CD4-positive, alpha-beta T cell treated with Interleukin-15 for 1 hour (primary cell): ENCODE results near the gene FBL.
"Not testable (repeated sequence)": the region's sequence is repeated elsewhere in the genome, so short reads cannot be mapped to it uniquely, and the experiment has no call there.

Experiments used
- DNase-seq: peaks from one replicate; pipeline ENCODE4 v3.0.0-alpha.2; 2020

FBL gene

GRCh38 chr19:39875401-39875864, 29.3 kb upstream of the FBL start:
- not testable (repeated sequence) for DNase-seq

- DNase-seq, result no peak
Measured at GRCh38 chr19:39874404-39874803, 28.2 kb upstream of the FBL start.

GRCh38 chr19:39873385-39873784, 27.2 kb upstream of the FBL start:
- no peak for DNase-seq

DNA sequence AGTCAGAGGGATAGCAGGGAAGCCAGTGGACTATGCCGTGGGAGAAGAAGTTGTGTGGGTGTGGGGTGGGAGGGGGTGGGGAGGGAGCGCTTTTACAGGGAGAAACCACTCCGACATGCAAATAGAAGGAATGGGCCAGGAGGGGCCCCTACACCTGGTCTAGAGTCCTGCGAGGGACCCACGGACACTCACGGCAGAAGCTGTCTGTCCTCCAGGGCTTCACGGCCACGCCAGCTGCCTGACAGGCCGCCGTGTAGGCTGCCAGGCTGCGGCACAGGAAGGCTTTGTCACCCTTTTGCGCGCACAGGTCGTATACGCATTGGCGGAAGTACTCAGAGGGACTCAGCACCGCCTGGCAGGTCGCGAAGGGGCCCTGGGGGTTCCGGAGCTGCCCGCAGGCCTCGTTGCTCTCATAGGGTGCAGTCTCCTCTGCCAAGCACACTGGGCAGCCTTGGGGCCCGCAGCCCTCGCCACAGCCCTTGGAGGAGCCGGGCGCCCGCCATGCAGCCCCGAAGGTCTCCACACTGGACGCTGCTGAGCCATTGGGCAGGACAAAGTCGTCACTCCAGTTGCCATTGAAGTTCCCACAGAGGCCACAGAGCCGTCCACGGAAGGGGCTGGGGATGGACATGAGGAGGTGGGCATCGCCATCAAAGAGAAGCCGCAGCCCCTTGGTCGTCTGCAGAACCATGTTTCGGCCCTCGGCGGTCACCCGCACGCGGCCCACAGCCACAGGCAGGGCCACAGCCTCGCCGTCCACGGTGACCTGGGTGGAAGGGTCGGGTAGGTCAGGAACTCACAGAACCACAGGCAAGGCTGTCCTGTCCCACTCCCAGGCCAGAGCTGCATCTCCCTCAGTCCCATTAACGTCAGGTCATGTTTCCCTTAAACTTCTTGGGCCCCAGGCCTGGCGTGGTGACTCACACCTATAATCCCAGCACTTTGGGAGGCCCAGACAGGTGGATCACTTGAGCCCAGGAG, 26.0 kb upstream of the FBL start:
- DNase-seq, result no peak

GRCh38 chr19:39871362-39871761, 25.2 kb upstream of the FBL start:
- no peak for DNase-seq

- DNase-seq, result no peak
Measured at GRCh38 chr19:39870171-39870971, 24.2 kb upstream of the FBL start.

DNA sequence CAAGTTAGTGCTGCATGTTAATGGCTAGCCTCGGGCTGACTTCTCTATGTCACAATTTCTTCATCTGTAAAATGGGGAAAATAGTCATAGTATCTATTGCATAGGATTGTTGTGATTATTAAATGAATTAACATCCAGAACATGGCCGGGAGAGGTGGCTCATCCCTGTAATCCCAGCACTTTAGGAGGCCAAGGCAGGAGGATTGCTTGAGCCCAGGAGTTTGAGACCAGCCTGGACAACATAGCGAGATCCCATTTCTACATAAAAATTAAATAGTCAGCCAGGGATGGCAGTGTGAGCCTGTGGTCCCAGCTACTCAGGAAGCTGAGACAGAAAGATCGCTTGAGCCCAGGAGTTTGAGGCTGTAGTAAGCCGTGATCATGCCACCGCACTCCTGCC, 21.8 kb upstream of the FBL start:
- no peak for DNase-seq

DNA sequence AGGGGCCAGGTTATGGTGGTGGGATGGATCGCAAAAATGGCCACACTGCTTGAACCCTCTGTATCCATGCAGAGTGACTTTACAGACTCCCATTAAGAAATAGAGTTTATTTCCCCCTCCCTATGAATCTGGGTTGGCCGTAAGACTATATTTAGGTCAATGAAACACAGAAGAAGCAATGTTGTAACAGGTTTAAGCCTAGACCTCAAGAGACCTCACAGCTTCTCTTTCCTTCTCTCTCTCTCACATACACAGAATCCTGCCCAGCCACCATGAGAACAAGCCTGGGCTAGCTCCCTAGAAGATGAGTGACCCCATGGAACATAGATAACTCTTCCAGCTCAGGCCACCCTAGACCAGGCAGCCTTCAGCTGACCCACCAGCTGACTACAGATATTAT, 21.0 kb upstream of the FBL start:
- DNase-seq, result no peak

GRCh38 chr19:39865953-39866352, 19.8 kb upstream of the FBL start:
- DNase-seq, result no peak

DNA sequence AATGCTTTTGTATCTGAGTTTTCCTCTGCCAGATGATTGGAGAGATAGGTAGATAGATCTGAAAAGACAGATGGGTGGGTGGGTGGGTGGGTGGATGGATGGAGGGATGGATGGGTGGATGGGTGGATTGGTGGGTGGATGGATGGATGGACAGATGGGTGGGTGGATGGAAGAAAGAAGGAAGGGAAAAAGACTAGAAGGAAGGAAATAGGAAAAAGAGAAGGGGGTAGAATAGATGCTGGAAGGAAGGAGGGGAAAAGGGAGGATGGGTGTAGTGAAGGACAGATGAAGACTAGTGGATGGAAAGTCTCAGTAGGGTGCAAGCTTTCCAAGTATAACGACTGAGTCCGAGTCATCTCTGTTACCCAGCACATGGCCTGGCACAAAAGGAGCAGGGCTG, 19.0 kb upstream of the FBL start:
- DNase-seq, result no peak

DNA sequence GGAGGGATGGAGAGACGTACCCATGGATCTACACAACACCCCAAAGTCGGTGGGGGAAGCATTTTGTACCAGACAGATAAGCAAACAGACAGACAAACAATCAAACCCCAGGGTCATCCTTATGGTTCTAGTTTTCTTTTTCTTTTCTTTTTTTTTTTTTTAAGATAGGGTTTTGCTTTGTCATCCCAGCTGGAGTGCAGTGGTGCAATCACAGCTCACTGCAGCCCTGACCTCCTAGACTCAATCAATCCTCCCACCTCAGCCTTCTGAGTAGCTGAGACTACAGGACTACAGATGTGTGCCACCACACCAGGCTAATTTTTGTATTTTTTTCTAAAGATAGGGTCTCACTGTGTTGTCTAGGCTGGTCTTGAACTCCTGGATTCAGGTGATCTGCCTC, 17.9 kb upstream of the FBL start:
- DNase-seq, result no peak

DNA sequence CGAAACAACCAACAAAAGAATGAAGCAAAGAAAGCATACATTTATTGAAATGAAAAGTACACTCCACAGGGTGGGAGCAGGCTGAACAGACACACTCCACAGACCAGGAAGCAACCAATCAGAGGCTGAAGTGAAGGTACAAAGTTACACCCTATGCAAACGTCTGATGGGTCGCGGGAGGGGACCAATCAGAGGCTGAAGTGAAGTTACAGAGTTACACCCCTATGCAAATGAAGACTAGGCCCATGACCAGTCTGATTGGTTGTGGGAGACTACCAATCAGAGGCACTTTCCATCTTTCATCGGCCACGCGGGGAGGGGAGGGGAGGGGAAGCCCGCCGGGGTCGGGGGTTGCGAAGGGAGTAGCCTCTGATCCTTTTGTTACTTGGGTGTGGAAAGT, 12.4 kb upstream of the FBL start:
- DNase-seq, result no peak

GRCh38 chr19:39852882-39853281, 6.7 kb upstream of the FBL start:
- no peak for DNase-seq

- DNase-seq, result no peak
Measured at GRCh38 chr19:39850892-39851291, 4.7 kb upstream of the FBL start.

DNA sequence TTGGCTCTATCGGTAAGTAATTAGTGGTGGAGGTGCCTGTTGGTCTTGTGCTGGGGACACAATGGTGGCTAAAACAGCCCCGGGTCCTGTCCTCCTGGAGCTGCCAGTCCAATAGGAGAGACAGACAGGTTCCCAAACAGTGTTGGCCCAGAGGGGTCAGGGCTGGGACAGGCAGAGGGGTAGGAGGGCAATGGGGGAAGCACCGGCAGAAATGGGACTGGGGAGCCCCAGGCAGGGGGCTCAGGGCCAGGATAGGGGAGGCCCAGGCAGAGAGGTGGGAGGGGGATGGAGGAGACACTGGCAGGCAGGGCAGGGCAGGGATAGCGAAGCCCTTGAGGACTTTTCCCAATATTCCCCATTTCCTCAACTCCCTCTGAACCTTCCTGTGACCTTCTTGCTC, 2.2 kb upstream of the FBL start:
- no peak for DNase-seq

GRCh38 chr19:39847525-39847924, 1.3 kb upstream of the FBL start:
- no peak for DNase-seq

DNA sequence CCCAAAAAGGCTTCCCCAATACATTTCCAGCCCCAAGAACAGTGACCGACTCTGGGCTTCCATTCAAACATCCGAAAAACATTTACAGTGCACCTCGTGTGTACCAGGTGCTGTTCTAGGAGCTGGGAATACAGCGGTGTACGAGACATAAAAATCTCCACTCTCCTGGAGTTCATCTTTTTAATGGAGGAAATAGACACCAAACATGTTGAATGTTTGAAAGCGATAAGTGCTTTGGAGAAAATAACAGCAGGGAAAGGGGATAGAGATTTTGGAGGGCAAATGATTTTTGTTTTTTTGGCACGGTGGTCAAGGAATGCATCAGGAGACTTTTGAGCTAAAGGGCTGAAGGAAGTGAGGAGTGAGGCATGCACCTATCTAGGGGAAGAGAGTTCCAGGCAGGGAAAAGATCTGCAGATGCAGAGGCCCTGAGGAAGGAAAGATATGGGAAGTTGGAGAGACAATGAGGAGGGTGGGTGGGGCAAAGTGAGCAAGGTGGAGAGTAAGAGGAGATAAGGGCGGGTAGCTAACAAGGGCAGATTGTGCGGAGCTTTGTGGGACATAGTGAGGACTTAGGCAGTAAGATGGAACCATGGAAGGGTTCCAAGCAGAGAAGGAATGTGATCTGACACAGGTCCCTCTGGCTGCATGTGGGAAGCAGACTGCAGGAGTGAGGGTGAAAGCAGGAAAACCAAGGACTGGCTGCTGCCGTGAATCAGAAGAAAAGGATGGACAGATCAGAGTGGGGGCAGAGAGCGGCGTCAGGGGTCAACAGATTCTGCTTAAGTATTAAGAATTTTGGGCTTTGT, 703 bp upstream of the FBL start:
- DNase-seq, result no peak

DNA sequence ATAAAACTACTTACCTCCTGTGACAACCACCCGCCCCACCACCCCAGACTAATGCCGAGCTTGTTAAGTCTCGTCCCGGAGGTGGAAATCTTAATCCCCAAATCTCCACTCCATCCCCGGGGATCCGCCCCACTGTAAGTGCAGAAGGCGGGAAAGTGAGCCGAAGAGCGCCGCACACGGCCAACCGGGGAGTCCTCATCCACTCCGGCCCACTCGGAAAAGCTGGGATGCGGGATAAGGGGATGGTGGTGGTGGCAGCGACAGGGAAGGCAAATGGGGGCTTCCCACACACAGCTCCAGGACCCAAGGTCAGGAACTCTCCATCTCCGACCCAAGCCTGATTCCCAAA, 621 bp downstream of the FBL start:
- no peak for DNase-seq

- no peak for DNase-seq
Measured at GRCh38 chr19:39845172-39845571, 1.0 kb downstream of the FBL start.

GRCh38 chr19:39843919-39844793, 2.0 kb downstream of the FBL start:
- no peak for DNase-seq

- DNase-seq, result no peak
Measured at GRCh38 chr19:39842693-39843435, 3.3 kb downstream of the FBL start.
